Motor neuron (in vitro differentiated cells): ENCODE measurements around the gene ZC3H7B. TPM values are rescaled to one million over a fixed set of nuclear protein-coding genes. Genes with fewer than 3 reads are reported as not detected.

Experiments
- ATAC-seq, 8 experiments: fragments of 200-7000 bp; cut with Tn5 transposase; replicated peaks in 6 of 8; 2 replicates each; pipeline ENCODE4 v1.8.0; 2021; ENCODE audit warnings: mild to moderate bottlenecking in 8 of 8, moderate library complexity in 8 of 8
- H3K27ac ChIP-seq, 2 donors: fragments of 250-450 bp; sonication (Bioruptor Pico); 2 replicates each; pipeline ENCODE4 v1.9.0; 2021; ENCODE audit warnings: antibody characterized with exemption in 2 of 2, mild to moderate bottlenecking in 2 of 2, moderate library complexity in 1 of 2
- H3K4me1 ChIP-seq, 2 donors: fragments of 250-450 bp; sonication (Bioruptor Pico); replicated peaks in 1 of 2; 2 replicates each; pipeline ENCODE4 v1.6.1; 2021; ENCODE audit warnings: antibody characterized with exemption in 2 of 2, mild to moderate bottlenecking in 2 of 2, moderate library complexity in 1 of 2
- H3K4me3 ChIP-seq, 5 donors: fragments of 250-450 bp; sonication (Bioruptor Pico); 2 replicates each; pipeline ENCODE4 v1.9.0; 2021; ENCODE audit warnings: antibody characterized with exemption in 5 of 5, mild to moderate bottlenecking in 5 of 5, moderate library complexity in 4 of 5
- WGBS, 10 experiments: fragments of 450-650 bp; shearing (Covaris generic); methylation state at CpG; one replicate each; pipeline ENCODE4 v1.0.0; 2022; 5-methylcytosine and 5-hydroxymethylcytosine counted together
- in situ Hi-C, 9 experiments: fragments of 400-800 bp; cut with MboI; loops; one replicate each; pipeline ENCODE4 v1.15.0; 2021; ENCODE audit warnings: low sequenced_read_pairs in 9 of 9, low pct_unique_long_range_greater_than_20kb in 2 of 9; ENCODE audit not compliant: unreplicated experiment in 9 of 9
- total RNA-seq, 8 experiments: library from RNA; unstranded; fragments of 300-600 nt; gene quantifications; 2 replicates each; pipeline versions ENCODE4 v1.2.3 to v1.2.4, GENCODE V29; 2022

ZC3H7B gene
- total RNA-seq, 8 experiments from 2014 or later = 28.9 to 83.0 (median 42.2) TPM

- Histone ChIP-seq H3K4me3 (no peak overlapping the region), H3K27ac (no peak overlapping the region), H3K4me1 (peaks cover 8 to 23% of the 10 kb centered on the region in 2 donors)
- peak; percentile 3 to 16 (median 10) for ATAC-seq
- WGBS, 10 experiments = 22 to 100% (median 75%) methylated on average over 1 to 5 of the region's 18 CpGs; no CpG with 5 or more reads in 1 of the 10 experiments
- in situ Hi-C loops = no loop called here
These were observed 66.6 kb downstream of the ZC3H7B start for GRCh38 chr22:41367680-41368542.

GRCh38 chr22:41368543-41369423 lies 67.5 kb downstream of the ZC3H7B start:
- ATAC-seq = no peak
- WGBS, 10 experiments = 8 to 93% (median 82%) methylated on average over 1 to 6 of the region's 19 CpGs; no CpG with 5 or more reads in 3 of the 10 experiments
- in situ Hi-C loops = no loop called here
- no peak overlapping the region for H3K27ac ChIP-seq
- peaks cover 8 to 23% of the 10 kb centered on the region in 2 donors for H3K4me1 ChIP-seq
- no peak overlapping the region for H3K4me3 ChIP-seq

GRCh38 chr22:41369424-41369745 lies 68.1 kb downstream of the ZC3H7B start:
- WGBS, 10 experiments = 55 to 80% (median 64%) methylated on average over 1 to 3 of the region's 3 CpGs; no CpG with 5 or more reads in 6 of the 10 experiments
- in situ Hi-C loops = no loop called here
- no peak overlapping the region for H3K4me3 ChIP-seq
- H3K4me1 ChIP-seq = peaks cover 8 to 23% of the 10 kb centered on the region in 2 donors
- ATAC-seq = no peak
- H3K27ac ChIP-seq = no peak overlapping the region

DNA sequence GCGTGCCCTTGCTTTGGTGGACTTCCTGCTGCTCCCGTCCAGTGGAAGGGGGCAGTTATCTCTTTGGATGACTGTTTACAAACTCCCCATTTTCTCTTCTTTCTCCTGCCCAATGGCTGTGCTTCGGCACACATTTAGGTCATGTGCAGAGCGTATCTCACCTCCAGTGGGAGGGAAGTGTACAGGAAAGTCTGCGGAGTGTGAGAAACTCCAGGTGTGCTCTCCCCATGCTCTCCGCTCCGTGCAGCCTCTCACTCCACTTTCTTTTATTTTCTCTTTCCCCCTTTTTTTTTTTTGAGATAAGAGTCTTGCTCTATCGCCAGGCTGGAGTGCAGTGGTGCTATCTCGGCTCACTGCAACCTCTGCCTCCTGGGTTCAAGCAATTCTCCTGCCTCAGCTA lies 68.5 kb downstream of the ZC3H7B start:
- Histone ChIP-seq H3K4me1 (peaks cover 8 to 20% of the 10 kb centered on the region in 2 donors), H3K27ac (no peak overlapping the region), H3K4me3 (no peak overlapping the region)
- ATAC-seq = no peak
- in situ Hi-C loops = no loop called here
- WGBS, 10 experiments = 81 to 100% (median 93%) methylated on average over 2 to 7 of the region's 9 CpGs; no CpG with 5 or more reads in 2 of the 10 experiments

- Histone ChIP-seq H3K4me1 (peaks cover 9 to 11% of the 10 kb centered on the region in 2 donors), H3K27ac (no peak overlapping the region), H3K4me3 (no peak overlapping the region)
- WGBS, 10 experiments = 33 to 100% (median 74%) methylated on average over 1 to 6 of the region's 6 CpGs
- in situ Hi-C loops = no loop called here
- ATAC-seq = no peak
These were observed 76.5 kb downstream of the ZC3H7B start for GRCh38 chr22:41377846-41378245.

DNA sequence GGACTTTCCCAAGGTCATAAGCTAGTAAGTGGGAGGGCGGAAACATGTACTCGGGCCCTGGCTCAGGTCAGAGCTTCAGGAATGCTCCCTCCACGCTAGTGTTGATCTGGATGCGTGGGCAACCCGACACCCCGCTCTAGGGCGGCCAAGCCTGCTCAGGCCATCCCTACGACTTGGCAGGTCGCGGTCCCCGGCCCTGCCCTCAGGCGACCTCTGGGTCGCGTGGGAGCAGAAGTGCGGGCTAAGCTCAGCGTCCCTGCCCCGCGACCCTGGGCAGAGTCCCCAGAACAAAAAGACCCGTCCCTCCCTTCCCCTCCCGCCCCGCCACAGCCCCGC lies 79.6 kb downstream of the ZC3H7B start:
- in situ Hi-C loops = no loop called here
- H3K4me1 ChIP-seq = peaks cover 18 to 20% of the 10 kb centered on the region in 2 donors
- 10 to 23% (median 20%) methylated on average over 1 to 3 of the region's 22 CpGs; no CpG with 5 or more reads in 7 of the 10 experiments for WGBS, 10 experiments
- ATAC-seq = peak in 5 of 8 experiments; percentile 1 to 43 (median 25)
- peak overlapping the region; percentile 79 to 95 for H3K27ac ChIP-seq
- peak overlapping the region; percentile 77 to 97 (median 86) for H3K4me3 ChIP-seq

GRCh38 chr22:41381329-41382097 lies 80.2 kb downstream of the ZC3H7B start, which contains the start of gene TEF:
TSS of gene TEF (plus strand) at chr22:41381942. CDS start at chr22:41382045, 103 bp downstream.
- in situ Hi-C loops = no loop called here
- peak; percentile 84 to 93 (median 91) for ATAC-seq
- WGBS, 10 experiments = 0% methylated on average over 3 to 8 of the region's 84 CpGs; no CpG with 5 or more reads in 8 of the 10 experiments
- peaks cover 18 to 20% of the 10 kb centered on the region in 2 donors for H3K4me1 ChIP-seq
- H3K27ac ChIP-seq = peak within 1 kb of the TSS; percentile 90 to 95
- H3K4me3 ChIP-seq = peak within 1 kb of the TSS; percentile 77 to 97 (median 86)

- no CpG with 5 or more reads among the region's 35 CpGs for WGBS, 10 experiments
- in situ Hi-C loops = no loop called here
- Histone ChIP-seq H3K4me3 (peak overlapping the region; percentile 77 to 97 (median 86)), H3K27ac (peak overlapping the region; percentile 90 to 95), H3K4me1 (peaks cover 18 to 20% of the 10 kb centered on the region in 2 donors)
- ATAC-seq = peak; percentile 9 to 46 (median 41)
These were observed 80.8 kb downstream of the ZC3H7B start for GRCh38 chr22:41382098-41382578.

DNA sequence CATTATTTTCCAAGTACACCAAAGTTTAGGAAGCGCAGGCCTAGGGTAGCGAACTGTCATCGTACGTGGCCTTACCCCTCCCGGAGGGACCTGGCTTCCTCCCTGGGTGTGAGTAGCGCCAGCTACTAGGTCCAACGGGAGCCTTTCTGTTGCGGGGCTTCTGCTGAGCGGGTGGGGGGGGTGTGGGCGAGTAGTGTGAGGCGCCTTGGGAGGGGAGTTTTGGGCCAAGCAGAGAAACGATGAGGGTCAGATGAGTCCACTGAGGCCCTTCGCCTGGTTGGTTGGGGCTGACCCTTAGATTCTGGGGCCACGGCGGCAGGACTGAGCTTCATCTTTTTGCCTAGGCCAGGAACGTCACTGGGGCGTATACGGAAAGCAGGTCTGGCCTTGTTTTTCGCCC lies 81.3 kb downstream of the ZC3H7B start:
- Histone ChIP-seq H3K4me1 (peaks cover 18 to 20% of the 10 kb centered on the region in 2 donors), H3K4me3 (peak overlapping the region; percentile 77 to 97 (median 86)), H3K27ac (peak overlapping the region; percentile 90 to 95)
- in situ Hi-C loops = no loop called here
- ATAC-seq = no peak
- WGBS, 10 experiments = no CpG with 5 or more reads among the region's 19 CpGs

- ATAC-seq = no peak
- Histone ChIP-seq H3K27ac (no peak overlapping the region), H3K4me3 (peak overlapping the region; percentile 77 to 97 (median 86)), H3K4me1 (peaks cover 18 to 20% of the 10 kb centered on the region in 2 donors)
- in situ Hi-C loops = no loop called here
- 72 to 100% (median 92%) methylated on average over 1 to 4 of the region's 5 CpGs for WGBS, 10 experiments
These were observed 81.8 kb downstream of the ZC3H7B start for GRCh38 chr22:41383085-41383484.

- H3K27ac ChIP-seq = no peak overlapping the region
- no peak for ATAC-seq
- in situ Hi-C loops = no loop called here
- H3K4me1 ChIP-seq = peaks cover 18 to 20% of the 10 kb centered on the region in 2 donors
- no peak overlapping the region for H3K4me3 ChIP-seq
These were observed 82.8 kb downstream of the ZC3H7B start for GRCh38 chr22:41384128-41384527.

DNA sequence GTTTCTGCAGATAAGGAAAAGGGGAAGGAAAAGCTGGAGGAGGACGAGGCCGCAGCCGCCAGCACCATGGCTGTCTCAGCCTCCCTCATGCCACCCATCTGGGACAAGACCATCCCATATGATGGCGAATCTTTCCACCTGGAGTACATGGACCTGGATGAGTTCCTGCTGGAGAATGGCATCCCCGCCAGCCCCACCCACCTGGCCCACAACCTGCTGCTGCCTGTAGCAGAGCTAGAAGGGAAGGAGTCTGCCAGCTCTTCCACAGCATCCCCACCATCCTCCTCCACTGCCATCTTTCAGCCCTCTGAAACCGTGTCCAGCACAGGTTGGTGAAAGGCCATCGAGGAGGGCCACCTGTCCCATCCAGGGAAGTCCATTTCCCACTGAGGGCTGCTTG lies 86.0 kb downstream of the ZC3H7B start:
- WGBS, 10 experiments = 71 to 100% (median 92%) methylated on average over 1 to 4 of the region's 7 CpGs; no CpG with 5 or more reads in 4 of the 10 experiments
- Histone ChIP-seq H3K4me3 (no peak overlapping the region), H3K27ac (no peak overlapping the region), H3K4me1 (peaks cover 11% of the 10 kb centered on the region in 2 donors)
- in situ Hi-C loops = no loop called here
- ATAC-seq = no peak
